ENCODE data around the gene TLK2.
"Not testable (repeated sequence)": the region's sequence is repeated elsewhere in the genome, so short reads cannot be mapped to it uniquely, and the experiment has no call there.

DNA sequence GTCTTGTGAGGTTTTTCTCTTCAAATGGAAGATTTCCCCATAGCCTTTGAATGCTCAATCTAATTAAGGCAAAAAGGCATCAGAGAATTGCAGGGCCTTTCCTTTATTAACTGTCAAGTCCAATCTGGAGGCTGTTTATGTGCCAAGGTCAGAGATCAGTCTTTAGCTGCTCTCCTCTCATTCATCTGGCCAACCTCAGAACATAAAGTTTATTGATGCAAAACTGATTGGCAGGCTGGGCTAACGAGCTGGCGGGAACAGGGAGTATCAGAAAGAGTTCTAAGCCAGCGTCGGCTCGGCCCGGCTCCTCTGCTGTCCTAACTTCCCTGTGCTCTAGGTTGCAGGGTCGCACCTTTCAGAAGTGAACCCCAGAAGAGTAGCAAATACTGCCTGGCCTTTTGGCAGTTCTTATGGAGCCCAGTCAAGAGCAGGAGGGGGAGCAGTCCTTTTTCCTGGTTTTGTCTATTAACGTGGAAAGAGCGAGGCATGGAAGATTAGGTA, 7.2 kb upstream of the TLK2 start:
- TF ChIP-seq, protein P1, sequence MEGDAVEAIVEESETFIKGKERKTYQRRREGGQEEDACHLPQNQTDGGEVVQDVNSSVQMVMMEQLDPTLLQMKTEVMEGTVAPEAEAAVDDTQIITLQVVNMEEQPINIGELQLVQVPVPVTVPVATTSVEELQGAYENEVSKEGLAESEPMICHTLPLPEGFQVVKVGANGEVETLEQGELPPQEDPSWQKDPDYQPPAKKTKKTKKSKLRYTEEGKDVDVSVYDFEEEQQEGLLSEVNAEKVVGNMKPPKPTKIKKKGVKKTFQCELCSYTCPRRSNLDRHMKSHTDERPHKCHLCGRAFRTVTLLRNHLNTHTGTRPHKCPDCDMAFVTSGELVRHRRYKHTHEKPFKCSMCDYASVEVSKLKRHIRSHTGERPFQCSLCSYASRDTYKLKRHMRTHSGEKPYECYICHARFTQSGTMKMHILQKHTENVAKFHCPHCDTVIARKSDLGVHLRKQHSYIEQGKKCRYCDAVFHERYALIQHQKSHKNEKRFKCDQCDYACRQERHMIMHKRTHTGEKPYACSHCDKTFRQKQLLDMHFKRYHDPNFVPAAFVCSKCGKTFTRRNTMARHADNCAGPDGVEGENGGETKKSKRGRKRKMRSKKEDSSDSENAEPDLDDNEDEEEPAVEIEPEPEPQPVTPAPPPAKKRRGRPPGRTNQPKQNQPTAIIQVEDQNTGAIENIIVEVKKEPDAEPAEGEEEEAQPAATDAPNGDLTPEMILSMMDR (conservative IDR thresholded peaks at IDR 0.05; ENCODE audit: low read length), result not testable (repeated sequence)
- not testable (repeated sequence) for TF ChIP-seq EZH2phosphoT487 (IDR thresholded peaks at IDR 0.05; ENCODE audit: borderline replicate concordance, low read depth, low read length)

Measured in OCI-LY7 (cell line).